HG03064 (cell line): ENCODE results near the gene ALG9.
A peak's percentile ranks its signal among the peaks of the same experiment; 100 is the strongest.

ENCODE experiments used
- ATAC-seq: cut with Tn5 transposase; IDR thresholded peaks from one replicate; pipeline ENCODE4 v1.9.1; 2021; ENCODE audit warnings: low read depth; ENCODE audit not compliant: unreplicated experiment

ALG9 gene

DNA sequence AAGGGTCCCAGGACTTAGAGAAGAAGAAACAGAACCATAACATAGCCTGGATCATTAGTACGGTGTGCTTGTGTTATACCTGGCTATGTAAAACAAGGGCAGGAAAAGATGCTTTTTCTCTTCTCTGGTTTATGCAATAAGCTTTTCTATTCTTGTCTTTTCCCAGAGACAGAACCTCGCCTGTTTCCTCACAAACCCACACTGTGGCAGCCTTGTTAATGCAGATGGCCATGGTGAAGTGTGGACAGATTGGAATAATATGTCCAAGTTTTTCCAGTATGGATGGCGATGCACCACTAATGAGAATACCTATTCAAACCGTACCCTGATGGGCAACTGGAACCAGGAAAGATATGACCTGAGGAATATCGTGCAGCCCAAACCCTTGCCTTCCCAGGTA, 10.8 kb upstream of the ALG9 start:
- no peak for ATAC-seq

- no peak for ATAC-seq
These were observed 8.2 kb upstream of the ALG9 start for GRCh38 chr11:111879637-111879960.

DNA sequence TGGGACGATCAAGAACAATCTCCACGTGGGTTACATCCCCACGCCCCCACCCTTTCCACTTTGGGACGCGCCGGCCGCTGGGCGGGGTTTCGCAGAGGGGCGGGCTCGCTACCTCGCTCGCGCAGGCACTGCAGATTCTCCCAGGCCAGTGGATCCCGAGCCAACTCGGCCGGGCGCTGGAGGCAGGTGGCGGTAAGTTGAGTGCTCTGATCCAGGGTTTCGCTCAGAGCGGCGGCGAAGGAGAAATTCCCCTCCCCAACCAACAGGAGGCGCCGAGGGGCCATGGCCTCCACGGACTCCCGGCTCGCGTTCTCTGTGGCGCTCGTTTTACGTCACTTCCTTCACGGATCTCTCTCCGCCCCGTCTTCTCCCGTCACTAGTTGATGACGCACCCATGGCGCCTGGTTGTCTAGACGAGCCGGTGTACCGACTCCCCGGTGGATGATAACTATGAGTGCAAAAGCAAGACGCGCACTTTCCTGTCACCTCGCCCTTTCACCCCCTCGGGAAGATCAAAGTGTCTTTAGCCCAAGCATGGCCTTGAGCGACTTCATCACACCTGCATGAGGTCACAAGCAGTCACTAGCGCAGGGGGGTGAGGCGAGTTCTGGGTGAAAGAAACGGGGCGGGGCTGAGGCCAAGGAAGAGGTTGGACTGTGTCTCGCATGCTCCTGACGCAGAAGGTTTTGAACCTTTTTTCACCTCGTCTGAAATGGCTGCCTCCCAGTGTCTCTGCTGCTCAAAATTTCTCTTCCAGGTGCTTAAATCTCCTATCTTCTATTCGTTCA, 7.7 kb upstream of the ALG9 start, which contains the start of the genes CFAP68 and FDXACB1:
CFAP68 (plus strand) TSS at position 693 of the 788 bp plus-strand sequence; CDS start at position 713, 20 bp downstream.
FDXACB1 (minus strand) TSS at position 317 of the 788 bp plus-strand sequence; CDS start at position 284, 33 bp downstream.
- peak; percentile 95 for ATAC-seq

GRCh38 chr11:111878385-111878848, 7.0 kb upstream of the ALG9 start:
- ATAC-seq, result peak; percentile 6

DNA sequence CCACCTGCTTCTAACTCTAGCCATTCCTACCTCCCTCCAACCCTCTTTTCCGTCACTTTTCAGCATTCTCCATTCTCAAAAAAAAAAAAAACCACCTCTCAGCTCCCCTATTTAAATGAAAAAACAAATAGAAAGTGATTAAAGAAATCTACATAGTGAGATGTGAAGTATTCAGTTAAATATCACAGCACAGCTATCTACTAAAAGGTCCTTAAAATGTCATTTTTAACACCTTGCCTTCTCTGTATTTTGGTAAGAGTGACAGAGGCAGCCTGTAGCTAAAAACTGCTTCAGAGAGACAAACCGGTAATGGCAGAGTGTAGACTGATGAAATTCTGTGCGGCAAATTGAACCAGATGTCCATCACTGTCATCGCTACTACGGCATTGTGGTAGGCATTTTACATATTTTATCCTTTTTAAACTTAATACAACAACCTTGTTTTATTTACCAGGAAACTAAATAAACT, 346 bp upstream of the ALG9 start:
- ATAC-seq, result no peak

- no peak for ATAC-seq
These were observed 877 bp downstream of the ALG9 start for GRCh38 chr11:111870522-111870885.

GRCh38 chr11:111870113-111870512, 1.3 kb downstream of the ALG9 start:
- no peak for ATAC-seq

DNA sequence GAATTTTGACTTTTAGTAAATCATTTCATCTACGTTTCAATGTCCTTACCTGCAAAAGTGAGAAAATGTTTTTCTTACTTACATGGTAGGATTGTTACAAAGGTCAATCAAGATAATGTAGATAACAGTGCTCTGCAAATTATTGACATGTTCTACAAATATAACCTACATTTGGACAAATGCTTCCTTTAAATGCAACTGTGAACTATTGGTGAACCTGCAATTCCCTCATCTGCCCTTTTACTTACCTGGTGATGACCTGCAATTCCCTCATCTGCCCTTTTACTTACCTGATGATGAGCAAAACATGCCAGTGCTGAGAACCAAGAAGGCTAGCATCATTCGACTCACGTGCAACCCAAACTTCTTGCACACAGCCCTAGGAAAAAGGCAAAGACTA, 11.1 kb downstream of the ALG9 start:
- no peak for ATAC-seq

DNA sequence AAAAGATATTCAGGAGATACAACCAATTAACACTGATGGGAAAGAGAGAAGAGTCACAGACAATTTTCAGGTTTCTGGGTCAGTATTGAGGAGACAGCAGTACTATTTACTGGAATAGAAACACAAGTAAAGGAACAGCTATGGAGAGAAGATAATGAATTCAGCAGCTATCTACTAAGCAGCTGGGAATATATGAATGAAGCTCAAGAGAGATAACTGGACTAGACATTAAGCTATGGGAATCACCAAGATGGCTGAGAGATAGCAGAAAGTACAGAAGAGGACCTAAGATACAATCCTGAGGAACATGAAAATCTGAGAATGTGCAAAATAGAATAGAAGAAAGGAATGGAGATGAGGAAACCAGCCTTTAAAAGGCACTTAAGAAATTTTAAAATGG, 15.9 kb downstream of the ALG9 start:
- ATAC-seq, result no peak

GRCh38 chr11:111852103-111852502, 19.3 kb downstream of the ALG9 start:
- ATAC-seq, result no peak

- ATAC-seq, result no peak
These were observed 19.7 kb downstream of the ALG9 start for GRCh38 chr11:111851636-111852035.

DNA sequence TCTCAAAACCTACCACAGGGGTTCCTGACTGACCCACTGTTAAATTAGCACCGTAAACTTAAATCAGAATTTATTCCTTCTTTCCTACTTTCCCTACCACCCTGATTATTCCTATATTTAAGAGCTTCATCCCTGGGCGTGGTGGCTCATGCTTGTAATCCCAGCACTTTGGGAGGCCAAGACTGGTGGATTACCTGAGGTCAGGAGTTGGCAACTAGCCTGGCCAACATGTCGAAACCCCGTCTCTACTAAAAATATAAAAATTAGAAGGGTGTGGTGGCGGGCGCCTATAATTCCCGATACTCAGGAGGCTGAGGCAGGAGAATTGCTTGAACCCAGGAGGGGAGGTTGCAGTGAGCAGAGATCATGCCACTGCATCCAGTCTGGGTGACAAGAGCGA, 20.3 kb downstream of the ALG9 start:
- ATAC-seq, result no peak

GRCh38 chr11:111849631-111850030, 21.8 kb downstream of the ALG9 start:
- no peak for ATAC-seq

DNA sequence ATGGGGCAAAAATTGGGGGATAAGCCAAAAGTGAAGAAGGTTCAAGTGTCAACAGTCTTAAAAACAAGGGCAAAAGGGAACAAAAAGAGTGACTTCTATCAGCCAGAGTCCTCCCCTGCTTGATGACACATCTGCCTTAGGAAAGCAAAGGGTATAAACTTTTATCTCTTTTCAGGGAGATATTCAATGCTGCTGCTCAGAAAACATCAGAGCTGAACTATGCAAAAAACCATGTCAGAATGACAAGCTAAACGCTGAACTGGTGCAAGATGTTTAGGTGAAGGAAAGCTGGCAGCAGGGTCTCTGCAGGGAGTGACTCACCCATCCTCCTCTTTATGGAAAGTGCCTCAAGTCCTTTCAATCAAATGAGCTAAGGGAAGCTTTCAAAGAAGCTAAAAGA, 24.7 kb downstream of the ALG9 start:
- no peak for ATAC-seq

DNA sequence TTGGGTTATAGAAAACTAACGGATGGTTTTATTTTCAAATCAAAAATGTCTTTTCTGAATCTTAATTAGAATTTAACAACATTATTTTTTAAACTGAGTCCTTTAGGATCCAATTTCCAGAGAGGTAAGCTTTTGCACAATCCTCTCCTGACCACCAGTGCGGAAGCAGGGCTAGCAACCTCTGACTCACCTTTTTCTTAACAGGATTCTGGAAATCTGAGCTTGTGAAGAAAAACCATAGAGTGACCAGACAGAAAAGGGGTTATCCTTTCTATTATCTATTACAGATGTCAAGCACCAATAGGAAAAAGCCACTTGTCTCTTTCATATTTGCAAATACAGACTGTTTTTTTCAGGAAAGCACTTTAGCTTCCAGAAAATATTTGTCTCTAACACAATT, 25.3 kb downstream of the ALG9 start:
- no peak for ATAC-seq

GRCh38 chr11:111845276-111846028, 25.9 kb downstream of the ALG9 start:
- ATAC-seq, result no peak

GRCh38 chr11:111843661-111844060, 27.7 kb downstream of the ALG9 start:
- ATAC-seq, result no peak

DNA sequence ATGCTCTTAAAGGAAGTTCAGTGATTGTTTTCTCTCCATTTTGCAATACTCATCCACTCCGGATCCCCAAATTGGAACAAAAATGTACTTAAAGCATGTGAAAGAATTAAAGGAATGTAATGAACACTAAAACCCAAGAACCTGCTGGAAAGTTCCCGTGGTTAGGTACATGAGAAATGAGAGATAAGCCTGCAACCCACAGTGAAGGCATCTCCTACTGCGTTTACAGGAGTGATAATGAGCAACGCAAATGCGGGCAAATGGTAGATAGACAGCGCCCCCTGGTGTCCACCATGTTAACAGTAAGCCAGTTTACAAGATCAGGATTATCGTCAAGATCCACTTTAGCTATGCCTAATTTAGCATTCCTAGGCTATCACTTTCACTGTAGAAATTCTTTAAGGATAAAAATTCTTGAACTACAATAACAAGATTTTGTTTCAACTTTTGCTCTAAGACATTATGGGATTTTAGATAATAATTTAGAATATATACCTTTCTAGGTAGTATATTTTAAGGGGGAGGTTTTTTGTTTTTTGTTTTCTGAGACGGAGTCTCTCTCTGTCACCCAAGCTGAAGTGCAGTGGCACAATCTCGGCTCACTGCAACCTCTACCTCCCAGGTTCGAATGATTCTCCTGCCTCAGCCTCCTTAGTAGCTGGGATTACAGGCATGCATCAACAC, 29.9 kb downstream of the ALG9 start:
- no peak for ATAC-seq

- ATAC-seq, result no peak
These were observed 31.2 kb downstream of the ALG9 start for GRCh38 chr11:111840143-111840542.

GRCh38 chr11:111838054-111838453, 33.3 kb downstream of the ALG9 start:
- ATAC-seq, result no peak

GRCh38 chr11:111837366-111837891, 34.0 kb downstream of the ALG9 start:
- no peak for ATAC-seq
